ENCODE data around the gene THOC6.

The THOC6 gene

GRCh38 chr16:2976201-2976600 is 47.6 kb upstream of the THOC6 start:
- Histone ChIP-seq H3K9me3 (ENCODE audit: control insufficient read depth, insufficient read depth, low read depth, low read length) (no peaks in the 10 kb centered on the region), H3K4me1 (ENCODE audit: control insufficient read depth, insufficient read depth, low read length) (peaks cover 7% of the 10 kb centered on the region), H3K36me3 (ENCODE audit: control insufficient read depth in 2 of 2, insufficient read depth in 1 of 2, low read length in 2 of 2) (peaks cover 3 to 69% of the 10 kb centered on the region in 2 experiments; a peak in 2 of 3 replicates), H3K4me3 (ENCODE audit: low read depth, low read length) (no peak overlapping the region), H3K27ac (ENCODE audit: extremely low read depth, low read depth, low read length) (no peak overlapping the region)
- TF ChIP-seq ZNF221 (tag by site-specific recombination; IDR thresholded peaks at IDR 0.05; ENCODE audit: borderline replicate concordance) = no peak
- no peak for TF ChIP-seq ZNF140 (tag by site-specific recombination; IDR thresholded peaks at IDR 0.05)
- no peak for TF ChIP-seq ZNF391 (tag by site-specific recombination; IDR thresholded peaks at IDR 0.05; ENCODE audit: borderline replicate concordance, low read depth)
- no peak for TF ChIP-seq ZNF16 (tag by site-specific recombination; IDR thresholded peaks at IDR 0.05; ENCODE audit: low read depth)
- TF ChIP-seq ZNF518A (tag by site-specific recombination; conservative IDR thresholded peaks at IDR 0.05; ENCODE audit: low read depth) = no peak
- TF ChIP-seq ZNF830 (tag by site-specific recombination; IDR thresholded peaks at IDR 0.05; ENCODE audit: low read depth) = no peak
- TF ChIP-seq, protein P1, sequence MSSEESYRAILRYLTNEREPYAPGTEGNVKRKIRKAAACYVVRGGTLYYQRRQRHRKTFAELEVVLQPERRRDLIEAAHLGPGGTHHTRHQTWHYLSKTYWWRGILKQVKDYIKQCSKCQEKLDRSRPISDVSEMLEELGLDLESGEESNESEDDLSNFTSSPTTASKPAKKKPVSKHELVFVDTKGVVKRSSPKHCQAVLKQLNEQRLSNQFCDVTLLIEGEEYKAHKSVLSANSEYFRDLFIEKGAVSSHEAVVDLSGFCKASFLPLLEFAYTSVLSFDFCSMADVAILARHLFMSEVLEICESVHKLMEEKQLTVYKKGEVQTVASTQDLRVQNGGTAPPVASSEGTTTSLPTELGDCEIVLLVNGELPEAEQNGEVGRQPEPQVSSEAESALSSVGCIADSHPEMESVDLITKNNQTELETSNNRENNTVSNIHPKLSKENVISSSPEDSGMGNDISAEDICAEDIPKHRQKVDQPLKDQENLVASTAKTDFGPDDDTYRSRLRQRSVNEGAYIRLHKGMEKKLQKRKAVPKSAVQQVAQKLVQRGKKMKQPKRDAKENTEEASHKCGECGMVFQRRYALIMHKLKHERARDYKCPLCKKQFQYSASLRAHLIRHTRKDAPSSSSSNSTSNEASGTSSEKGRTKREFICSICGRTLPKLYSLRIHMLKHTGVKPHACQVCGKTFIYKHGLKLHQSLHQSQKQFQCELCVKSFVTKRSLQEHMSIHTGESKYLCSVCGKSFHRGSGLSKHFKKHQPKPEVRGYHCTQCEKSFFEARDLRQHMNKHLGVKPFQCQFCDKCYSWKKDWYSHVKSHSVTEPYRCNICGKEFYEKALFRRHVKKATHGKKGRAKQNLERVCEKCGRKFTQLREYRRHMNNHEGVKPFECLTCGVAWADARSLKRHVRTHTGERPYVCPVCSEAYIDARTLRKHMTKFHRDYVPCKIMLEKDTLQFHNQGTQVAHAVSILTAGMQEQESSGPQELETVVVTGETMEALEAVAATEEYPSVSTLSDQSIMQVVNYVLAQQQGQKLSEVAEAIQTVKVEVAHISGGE (tag by site-specific recombination; conservative IDR thresholded peaks at IDR 0.05; ENCODE audit: low read depth) = no peak
- TF ChIP-seq RBAK (tag by site-specific recombination; IDR thresholded peaks at IDR 0.05) = no peak
- TF ChIP-seq ZNF19 (tag by site-specific recombination; IDR thresholded peaks at IDR 0.05; ENCODE audit: low read depth) = no peak
- TF ChIP-seq, protein P2, sequence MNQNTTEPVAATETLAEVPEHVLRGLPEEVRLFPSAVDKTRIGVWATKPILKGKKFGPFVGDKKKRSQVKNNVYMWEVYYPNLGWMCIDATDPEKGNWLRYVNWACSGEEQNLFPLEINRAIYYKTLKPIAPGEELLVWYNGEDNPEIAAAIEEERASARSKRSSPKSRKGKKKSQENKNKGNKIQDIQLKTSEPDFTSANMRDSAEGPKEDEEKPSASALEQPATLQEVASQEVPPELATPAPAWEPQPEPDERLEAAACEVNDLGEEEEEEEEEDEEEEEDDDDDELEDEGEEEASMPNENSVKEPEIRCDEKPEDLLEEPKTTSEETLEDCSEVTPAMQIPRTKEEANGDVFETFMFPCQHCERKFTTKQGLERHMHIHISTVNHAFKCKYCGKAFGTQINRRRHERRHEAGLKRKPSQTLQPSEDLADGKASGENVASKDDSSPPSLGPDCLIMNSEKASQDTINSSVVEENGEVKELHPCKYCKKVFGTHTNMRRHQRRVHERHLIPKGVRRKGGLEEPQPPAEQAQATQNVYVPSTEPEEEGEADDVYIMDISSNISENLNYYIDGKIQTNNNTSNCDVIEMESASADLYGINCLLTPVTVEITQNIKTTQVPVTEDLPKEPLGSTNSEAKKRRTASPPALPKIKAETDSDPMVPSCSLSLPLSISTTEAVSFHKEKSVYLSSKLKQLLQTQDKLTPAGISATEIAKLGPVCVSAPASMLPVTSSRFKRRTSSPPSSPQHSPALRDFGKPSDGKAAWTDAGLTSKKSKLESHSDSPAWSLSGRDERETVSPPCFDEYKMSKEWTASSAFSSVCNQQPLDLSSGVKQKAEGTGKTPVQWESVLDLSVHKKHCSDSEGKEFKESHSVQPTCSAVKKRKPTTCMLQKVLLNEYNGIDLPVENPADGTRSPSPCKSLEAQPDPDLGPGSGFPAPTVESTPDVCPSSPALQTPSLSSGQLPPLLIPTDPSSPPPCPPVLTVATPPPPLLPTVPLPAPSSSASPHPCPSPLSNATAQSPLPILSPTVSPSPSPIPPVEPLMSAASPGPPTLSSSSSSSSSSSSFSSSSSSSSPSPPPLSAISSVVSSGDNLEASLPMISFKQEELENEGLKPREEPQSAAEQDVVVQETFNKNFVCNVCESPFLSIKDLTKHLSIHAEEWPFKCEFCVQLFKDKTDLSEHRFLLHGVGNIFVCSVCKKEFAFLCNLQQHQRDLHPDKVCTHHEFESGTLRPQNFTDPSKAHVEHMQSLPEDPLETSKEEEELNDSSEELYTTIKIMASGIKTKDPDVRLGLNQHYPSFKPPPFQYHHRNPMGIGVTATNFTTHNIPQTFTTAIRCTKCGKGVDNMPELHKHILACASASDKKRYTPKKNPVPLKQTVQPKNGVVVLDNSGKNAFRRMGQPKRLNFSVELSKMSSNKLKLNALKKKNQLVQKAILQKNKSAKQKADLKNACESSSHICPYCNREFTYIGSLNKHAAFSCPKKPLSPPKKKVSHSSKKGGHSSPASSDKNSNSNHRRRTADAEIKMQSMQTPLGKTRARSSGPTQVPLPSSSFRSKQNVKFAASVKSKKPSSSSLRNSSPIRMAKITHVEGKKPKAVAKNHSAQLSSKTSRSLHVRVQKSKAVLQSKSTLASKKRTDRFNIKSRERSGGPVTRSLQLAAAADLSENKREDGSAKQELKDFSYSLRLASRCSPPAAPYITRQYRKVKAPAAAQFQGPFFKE (tag by site-specific recombination; IDR thresholded peaks at IDR 0.05; ENCODE audit: borderline replicate concordance) = no peak
- no peak for TF ChIP-seq ZNF843 (tag by site-specific recombination; IDR thresholded peaks at IDR 0.05)
- TF ChIP-seq ZBTB8A (tag by site-specific recombination; IDR thresholded peaks at IDR 0.05) = no peak
- TF ChIP-seq ZNF610 (tag by site-specific recombination; IDR thresholded peaks at IDR 0.05; ENCODE audit: borderline replicate concordance) = no peak
- no peak for TF ChIP-seq ZNF664 (tag by site-specific recombination; IDR thresholded peaks at IDR 0.05)
- no peak for TF ChIP-seq ZNF175 (tag by site-specific recombination; IDR thresholded peaks at IDR 0.05)
- no peak for TF ChIP-seq ZNF548 (tag by site-specific recombination; IDR thresholded peaks at IDR 0.05)
- ChIA-PET CTCF (no interaction called here), POLR2A (interaction anchor here (0.9 kb wide), 1 partner anchor 11 kb away, joined by 4 read pairs; no protein-coding TSS in a partner anchor)

Data from HEK293 (cell line).